GM18499 (cell line): ENCODE measurements around the gene CALML4.

Experiments used
- ATAC-seq: cut with Tn5 transposase; IDR thresholded peaks from one replicate; pipeline ENCODE4 v1.9.1; 2021; ENCODE audit warnings: moderate number of reproducible peaks; ENCODE audit not compliant: insufficient read depth, unreplicated experiment

The CALML4 gene

GRCh38 chr15:68154923-68155559 is 50.1 kb downstream of the CALML4 start:
- no peak for ATAC-seq

DNA sequence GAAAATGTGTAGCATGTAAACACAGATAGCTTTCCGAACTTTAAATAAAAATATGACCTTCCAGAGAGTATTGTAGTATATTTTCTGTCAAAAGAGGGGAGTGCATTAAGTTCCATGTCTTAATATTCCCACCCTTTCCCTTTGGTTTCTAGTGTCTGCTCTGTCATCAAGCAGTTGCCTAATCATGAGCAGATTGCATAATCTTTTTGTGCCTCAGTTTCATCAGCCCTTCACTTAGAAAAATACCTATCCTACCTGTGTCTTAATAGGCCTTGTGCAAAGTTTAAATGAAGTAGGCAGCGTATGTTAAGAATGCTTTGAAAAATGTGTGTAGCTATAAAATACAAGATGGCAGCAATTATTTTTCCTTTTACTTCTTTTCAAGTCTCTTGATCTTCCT is 52.8 kb downstream of the CALML4 start:
- ATAC-seq, result no peak

DNA sequence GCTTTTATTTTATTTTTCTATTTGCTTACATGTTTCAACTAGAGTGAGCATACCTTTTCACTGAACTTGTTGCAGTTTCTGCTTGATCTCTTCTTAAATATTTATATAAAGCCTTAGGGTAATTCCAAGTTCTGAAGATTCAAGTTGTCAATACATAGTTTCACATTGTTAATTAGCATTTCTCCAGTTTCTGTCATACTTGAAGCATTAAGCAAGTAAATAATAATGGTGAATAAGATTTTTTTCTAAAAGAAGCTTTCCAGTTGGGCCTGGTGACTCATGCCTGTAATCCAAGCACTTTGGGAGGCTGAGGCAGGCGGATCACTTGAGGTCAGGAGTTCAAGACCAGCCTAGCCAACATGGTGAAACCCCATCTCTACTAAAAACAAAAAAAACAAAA is 53.9 kb downstream of the CALML4 start:
- no peak for ATAC-seq

- no peak for ATAC-seq
Measured at GRCh38 chr15:68150187-68150586, 54.9 kb downstream of the CALML4 start.

- no peak for ATAC-seq
Measured at GRCh38 chr15:68149059-68149458, 56.1 kb downstream of the CALML4 start.

DNA sequence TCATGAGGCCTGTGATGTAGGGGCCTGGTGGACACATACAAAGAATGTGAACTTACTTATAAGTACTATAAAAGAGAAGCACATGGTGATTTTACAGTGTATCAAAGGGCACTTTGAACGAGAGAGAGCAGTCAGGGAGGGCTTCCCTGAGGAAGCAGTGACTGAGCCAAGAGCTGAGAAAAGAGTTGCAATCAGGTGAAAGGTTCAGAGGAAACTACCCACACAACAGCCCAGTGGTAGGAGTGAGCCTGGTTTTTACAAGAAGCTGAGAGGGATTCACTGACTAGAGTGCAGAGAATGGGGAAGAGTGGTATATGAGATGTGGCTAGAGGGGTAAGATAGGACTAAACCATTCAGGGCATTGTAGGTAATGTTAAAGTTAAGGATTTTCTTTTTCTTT is 57.1 kb downstream of the CALML4 start:
- no peak for ATAC-seq

DNA sequence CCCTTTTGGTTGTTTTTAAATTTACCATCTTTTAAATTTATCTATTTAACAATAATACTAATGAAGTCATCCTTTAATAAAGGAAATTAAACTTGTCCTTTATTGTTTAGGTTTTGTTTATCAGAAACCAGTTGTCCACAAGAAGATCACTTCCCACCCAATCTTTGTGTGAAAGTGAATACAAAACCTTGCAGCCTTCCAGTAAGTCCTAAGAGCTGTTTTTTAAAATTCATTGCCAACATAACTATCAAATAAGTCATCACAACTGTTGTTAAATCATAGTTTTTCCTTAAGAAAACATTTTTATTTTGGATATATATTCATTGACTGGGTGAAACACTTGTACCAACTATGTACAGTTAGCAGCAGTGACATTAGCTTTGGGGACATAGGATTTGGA is 59.4 kb downstream of the CALML4 start:
- ATAC-seq, result no peak

- no peak for ATAC-seq
Measured at GRCh38 chr15:68143785-68144184, 61.3 kb downstream of the CALML4 start.

DNA sequence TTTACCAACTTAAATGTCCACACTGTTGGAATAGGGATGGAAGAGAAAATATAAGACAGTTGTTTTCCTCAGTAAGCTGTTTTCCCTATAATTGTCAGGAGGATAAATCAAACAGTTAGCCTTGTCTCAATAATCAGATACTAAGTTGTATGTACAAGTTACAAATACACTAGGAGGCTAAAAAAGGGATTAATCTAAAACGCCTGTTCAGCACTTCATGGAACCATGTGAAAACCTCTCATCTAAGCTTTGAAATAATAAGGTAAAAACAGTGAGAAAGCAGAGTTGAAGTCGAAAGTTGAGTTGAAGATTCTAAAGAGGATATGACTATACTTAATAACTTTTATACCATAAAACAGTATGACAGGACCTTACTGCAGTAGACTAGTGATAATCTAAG is 62.0 kb downstream of the CALML4 start:
- ATAC-seq, result no peak
